HEK293T (cell line): ENCODE measurements around the gene CIC.

ENCODE experiments used
- ARNT ChIP-seq: fragments of 450-650 bp; IDR thresholded peaks from 2 replicates; pipeline ENCODE4 v1.6.1; 2017; ENCODE audit warnings: mild to moderate bottlenecking
- BHLHE40 ChIP-seq: fragments of 450-650 bp; IDR thresholded peaks from 2 replicates; pipeline ENCODE4 v1.6.1; 2016; ENCODE audit warnings: mild to moderate bottlenecking, moderate library complexity, borderline replicate concordance
- ELF4 ChIP-seq: fragments of 450-650 bp; IDR thresholded peaks from 2 replicates; pipeline ENCODE4 v1.6.1; 2017; ENCODE audit warnings: antibody characterized with exemption
- FOXA1 ChIP-seq: fragments of 450-650 bp; IDR thresholded peaks from 2 replicates; pipeline ENCODE4 v1.6.1; 2016; ENCODE audit warnings: mild to moderate bottlenecking
- FOXK2 ChIP-seq: fragments of 450-650 bp; IDR thresholded peaks from 2 replicates; pipeline ENCODE4 v1.6.1; 2016; ENCODE audit warnings: mild to moderate bottlenecking
- FOXM1 ChIP-seq: fragments of 450-650 bp; IDR thresholded peaks from 2 replicates; pipeline ENCODE4 v1.6.1; 2017; ENCODE audit warnings: mild to moderate bottlenecking, borderline replicate concordance
- HDGF ChIP-seq: fragments of 450-650 bp; IDR thresholded peaks from 2 replicates; pipeline ENCODE4 v1.6.1; 2017; ENCODE audit warnings: antibody characterized with exemption, borderline replicate concordance
- L3MBTL2 ChIP-seq: fragments of 450-650 bp; conservative IDR thresholded peaks from 2 replicates; pipeline ENCODE4 v1.6.1; 2016; ENCODE audit warnings: mild to moderate bottlenecking
- NFRKB ChIP-seq: fragments of 450-650 bp; IDR thresholded peaks from 2 replicates; pipeline ENCODE4 v1.6.1; 2016; ENCODE audit warnings: mild to moderate bottlenecking, moderate library complexity
- SP1 ChIP-seq: fragments of 450-650 bp; IDR thresholded peaks from 2 replicates; pipeline ENCODE4 v1.6.1; 2017
- SUZ12 ChIP-seq: fragments of 450-650 bp; IDR thresholded peaks from 2 replicates; pipeline ENCODE4 v1.6.1; 2016; ENCODE audit warnings: mild to moderate bottlenecking
- TARDBP ChIP-seq: fragments of 450-650 bp; IDR thresholded peaks from 2 replicates; pipeline ENCODE4 v1.6.1; 2016
- ZNF384 ChIP-seq: fragments of 450-650 bp; IDR thresholded peaks from 2 replicates; pipeline ENCODE4 v1.6.1; 2016

- TF ChIP-seq TARDBP (no peak), FOXK2 (no peak), FOXM1 (no peak), SP1 (no peak), ARNT (no peak), L3MBTL2 (no peak), ZNF384 (no peak), BHLHE40 (no peak), HDGF (no peak), FOXA1 (no peak), NFRKB (no peak), ELF4 (no peak), SUZ12 (no peak)
These were observed 48.5 kb downstream of the CIC start for GRCh38 chr19:42317535-42317934.
